Panc1 (cell line): Measurements from ENCODE around the gene OGFOD2. TPM values are rescaled to one million over a fixed set of nuclear protein-coding genes. Genes with fewer than 3 reads are reported as not detected.

Experiments used
- ATAC-seq: fragments of 200-7000 bp; cut with Tn5 transposase; 2 replicates; pipeline ENCODE4 v1.9.1; 2020; ENCODE audit warnings: mild to moderate bottlenecking, moderate library complexity
- BruUV-seq: library from RNA; stranded (reverse); fragments of 400-500 nt; replicated peaks from 2 replicates; lab custom pipeline; 2021; lab: Mats Ljungman, UMichigan
- CTCF ChIA-PET: fragments of 300-600 bp; sonication (Branson Sonifier 250); formaldehyde crosslinking; loops from one replicate; lab custom pipeline; 2022; ENCODE audit warnings: antibody characterized with exemption; lab: Charles Lee
- POLR2A ChIA-PET: fragments of 300-600 bp; sonication (Branson Sonifier 250); formaldehyde crosslinking; loops from one replicate; lab custom pipeline; 2022; ENCODE audit warnings: antibody characterized with exemption; lab: Charles Lee
- DNase-seq: peaks from one replicate; pipeline ENCODE4 v3.0.0-alpha.2; 2010; ENCODE audit warnings: low read depth, low spot score
- H3K27ac ChIP-seq: 2 replicates; pipeline ENCODE4 v1.5.1; 2011; ENCODE audit warnings: mild to moderate bottlenecking, low read length, inconsistent platforms
- H3K27me3 ChIP-seq: fragments of 200-500 bp; sonication (Bioruptor generic); 2 replicates; pipeline ENCODE4 v1.6.0; 2014; ENCODE audit warnings: low read length, inconsistent platforms; ENCODE audit not compliant: control insufficient read depth, insufficient read depth
- H3K36me3 ChIP-seq: fragments of 200-500 bp; sonication (Bioruptor generic); 2 replicates; pipeline ENCODE4 v1.5.1; 2014; ENCODE audit warnings: inconsistent platforms, mild to moderate bottlenecking, low read length, moderate library complexity; ENCODE audit not compliant: control insufficient read depth, insufficient read depth
- H3K4me1 ChIP-seq: 2 replicates; pipeline ENCODE4 v1.5.1; 2011; ENCODE audit warnings: inconsistent platforms, mild to moderate bottlenecking, low read length, moderate library complexity; ENCODE audit not compliant: control insufficient read depth, insufficient read depth
- H3K4me3 ChIP-seq, 2 experiments: 2 replicates each; pipeline ENCODE4 v1.5.1; 2011 to 2012; ENCODE audit warnings: low read depth in 2 of 2, low read length in 2 of 2, mild to moderate bottlenecking in 2 of 2, inconsistent platforms in 1 of 2, moderate library complexity in 1 of 2
- H3K9me3 ChIP-seq: fragments of 200-500 bp; sonication (Bioruptor generic); 2 replicates; pipeline ENCODE4 v1.5.1; 2014; ENCODE audit warnings: low read depth, mild to moderate bottlenecking, inconsistent platforms, low read length, moderate library complexity; ENCODE audit not compliant: control insufficient read depth, insufficient read depth
- CTCF ChIP-seq: fragments of 450-650 bp; IDR thresholded peaks from 2 replicates; pipeline ENCODE4 v1.5.1; 2017; ENCODE audit warnings: mild to moderate bottlenecking
- POLR2AphosphoS5 ChIP-seq: IDR thresholded peaks from 2 replicates; pipeline ENCODE4 v1.6.1; 2012; ENCODE audit warnings: mild to moderate bottlenecking, low read depth, low read length, moderate library complexity
- REST ChIP-seq, 2 experiments: IDR thresholded peaks; 2 replicates each; pipeline ENCODE4 v1.6.1; 2011 to 2012; ENCODE audit warnings: low read depth in 2 of 2, control low read depth in 1 of 2, low read length in 1 of 2, mild to moderate bottlenecking in 1 of 2, moderate library complexity in 1 of 2; ENCODE audit not compliant: insufficient read depth in 1 of 2
- SIN3A ChIP-seq: IDR thresholded peaks from 2 replicates; pipeline ENCODE4 v1.6.1; 2012; ENCODE audit warnings: low read depth, mild to moderate bottlenecking, low read length, moderate library complexity, borderline replicate concordance; ENCODE audit not compliant: insufficient read depth
- TCF7L2 ChIP-seq: IDR thresholded peaks from 2 replicates; pipeline ENCODE4 v1.6.1; 2011; ENCODE audit warnings: mild to moderate bottlenecking, low read depth, low read length, inconsistent platforms
- in situ Hi-C: cut with HindIII; loops from 2 replicates; pipeline ENCODE4 v1.10.0; 2016; ENCODE audit warnings: low sequenced_read_pairs, low pct_unique_long_range_greater_than_20kb
- intact Hi-C: fragments of 100-400 bp; cut with micrococcal nuclease; formaldehyde crosslinking; loops from one replicate; pipeline ENCODE4 v1.10.0; 2022; ENCODE audit not compliant: unreplicated experiment
- total RNA-seq: library from RNA; stranded (reverse); gene quantifications from one replicate; pipeline ENCODE4 v1.2.1, GENCODE V29; 2021; ENCODE audit not compliant: unreplicated experiment

The OGFOD2 gene
- total RNA-seq, 1 experiment from 2014 or later = 32.0 TPM

GRCh38 chr12:122959566-122960192 lies 15.4 kb upstream of the OGFOD2 start:
- BruUV-seq = no TSS peak
- CTCF ChIA-PET = no interaction called here
- Histone ChIP-seq H3K4me1 (peaks cover 27% of the 10 kb centered on the region), H3K36me3 (no peaks in the 10 kb centered on the region; the same call in none of the 2 replicates), H3K27ac (no peak overlapping the region), H3K9me3 (no peaks in the 10 kb centered on the region), H3K27me3 (no peaks in the 10 kb centered on the region), H3K4me3 (no peak overlapping the region)
- intact Hi-C loops (loop anchor here (2.0 to 10.0 kb wide), 2 partner anchors 99 to 165 kb away; no protein-coding TSS in a partner anchor), in situ Hi-C loops (no loop called here)
- TF ChIP-seq CTCF = no peak
- no peak for TF ChIP-seq POLR2AphosphoS5
- TF ChIP-seq REST (IDR thresholded peaks at IDR 0.05; ENCODE audit: insufficient read depth in 1 of 2, low read depth in 2 of 2, low read length in 1 of 2) = no peak
- TF ChIP-seq TCF7L2 = no peak
- POLR2A ChIA-PET = no interaction called here
- ATAC-seq (no peak), DNase-seq (no peak)

- in situ Hi-C loops (no loop called here), intact Hi-C loops (no loop called here)
- Histone ChIP-seq H3K27me3 (no peaks in the 10 kb centered on the region), H3K27ac (no peak overlapping the region), H3K4me1 (peaks cover 32% of the 10 kb centered on the region), H3K36me3 (no peaks in the 10 kb centered on the region; the same call in none of the 2 replicates), H3K4me3 (no peak overlapping the region), H3K9me3 (no peaks in the 10 kb centered on the region)
- ATAC-seq (no peak), DNase-seq (no peak)
- CTCF ChIA-PET = interaction anchor here (0.7 kb wide), 1 partner anchor 97 kb away, joined by 3 read pairs; no protein-coding TSS in a partner anchor
- POLR2A ChIA-PET = no interaction called here
- TF ChIP-seq SIN3A = no peak
- no peak for TF ChIP-seq CTCF
- no peak for TF ChIP-seq REST (IDR thresholded peaks at IDR 0.05; ENCODE audit: insufficient read depth in 1 of 2, low read depth in 2 of 2, low read length in 1 of 2)
- TF ChIP-seq TCF7L2 = no peak
- no TSS peak for BruUV-seq
Measured at GRCh38 chr12:122960193-122960569, 14.9 kb upstream of the OGFOD2 start.
